Measurements from ENCODE around the gene PTPRJ.
"Not testable (repeated sequence)": the region's sequence is repeated elsewhere in the genome, so short reads cannot be mapped to it uniquely, and the experiment has no call there.

PTPRJ gene

GRCh38 chr11:48021201-48021820 is 41.0 kb downstream of the PTPRJ start:
- not testable (repeated sequence) for H3K9ac ChIP-seq (ENCODE audit: low read length); H3K27ac ChIP-seq (ENCODE audit: low read depth, low read length); H3K27me3 ChIP-seq (ENCODE audit: control insufficient read depth, insufficient read depth, low read length); H3K9me3 ChIP-seq (ENCODE audit: control insufficient read depth, insufficient read depth, low read depth, low read length); H3K36me3 ChIP-seq (ENCODE audit: control insufficient read depth, insufficient read depth, low read length); H3K4me3 ChIP-seq (ENCODE audit: low read depth, low read length)
- H3K4me1 ChIP-seq (ENCODE audit: control insufficient read depth, insufficient read depth, low read length): peaks cover 25% of the 10 kb centered on the region

- peaks cover 24% of the 10 kb centered on the region for H3K4me1 ChIP-seq (ENCODE audit: control insufficient read depth, insufficient read depth, low read length)
- no peaks in the 10 kb centered on the region for H3K9me3 ChIP-seq (ENCODE audit: control insufficient read depth, insufficient read depth, low read depth, low read length)
- no peak overlapping the region for H3K9ac ChIP-seq (ENCODE audit: low read length)
Measured at GRCh38 chr11:48022445-48022844, 42.1 kb downstream of the PTPRJ start.

GRCh38 chr11:48023608-48024007 is 43.2 kb downstream of the PTPRJ start:
- not testable (repeated sequence) for H3K9ac ChIP-seq (ENCODE audit: low read length); H3K27ac ChIP-seq (ENCODE audit: low read depth, low read length); H3K36me3 ChIP-seq (ENCODE audit: control insufficient read depth, insufficient read depth, low read length); H3K9me3 ChIP-seq (ENCODE audit: control insufficient read depth, insufficient read depth, low read depth, low read length); H3K4me3 ChIP-seq (ENCODE audit: low read depth, low read length); H3K27me3 ChIP-seq (ENCODE audit: control insufficient read depth, insufficient read depth, low read length)
- H3K4me1 ChIP-seq (ENCODE audit: control insufficient read depth, insufficient read depth, low read length): peaks cover 12% of the 10 kb centered on the region

More at GRCh38 chr11:48022445-48022844, 42.1 kb downstream of the PTPRJ start:
- no peaks in the 10 kb centered on the region for H3K27me3 ChIP-seq (ENCODE audit: control insufficient read depth, insufficient read depth, low read length)
- no peak overlapping the region for H3K27ac ChIP-seq (ENCODE audit: low read depth, low read length)
- no peak overlapping the region for H3K4me3 ChIP-seq (ENCODE audit: low read depth, low read length)
- H3K36me3 ChIP-seq (ENCODE audit: control insufficient read depth, insufficient read depth, low read length): no peaks in the 10 kb centered on the region

- Histone ChIP-seq H3K27ac (ENCODE audit: low read depth, low read length) (no peak overlapping the region), H3K4me3 (ENCODE audit: low read depth, low read length) (no peak overlapping the region), H3K27me3 (ENCODE audit: control insufficient read depth, insufficient read depth, low read length) (no peaks in the 10 kb centered on the region), H3K9me3 (ENCODE audit: control insufficient read depth, insufficient read depth, low read depth, low read length) (no peaks in the 10 kb centered on the region), H3K9ac (ENCODE audit: low read length) (no peak overlapping the region), H3K4me1 (ENCODE audit: control insufficient read depth, insufficient read depth, low read length) (peaks cover 11% of the 10 kb centered on the region), H3K36me3 (ENCODE audit: control insufficient read depth, insufficient read depth, low read length) (no peaks in the 10 kb centered on the region)
Measured at GRCh38 chr11:48024635-48025071, 44.3 kb downstream of the PTPRJ start.

GRCh38 chr11:48025293-48025983 is 45.1 kb downstream of the PTPRJ start:
- no peaks in the 10 kb centered on the region for H3K36me3 ChIP-seq (ENCODE audit: control insufficient read depth, insufficient read depth, low read length)
- H3K9me3 ChIP-seq (ENCODE audit: control insufficient read depth, insufficient read depth, low read depth, low read length): no peaks in the 10 kb centered on the region
- H3K27ac ChIP-seq (ENCODE audit: low read depth, low read length): no peak overlapping the region
- no peak overlapping the region for H3K4me3 ChIP-seq (ENCODE audit: low read depth, low read length)
- H3K9ac ChIP-seq (ENCODE audit: low read length): no peak overlapping the region
- no peaks in the 10 kb centered on the region for H3K27me3 ChIP-seq (ENCODE audit: control insufficient read depth, insufficient read depth, low read length)
- H3K4me1 ChIP-seq (ENCODE audit: control insufficient read depth, insufficient read depth, low read length): peaks cover 11% of the 10 kb centered on the region

- no peak overlapping the region for H3K9ac ChIP-seq (ENCODE audit: low read length)
- peaks cover 11% of the 10 kb centered on the region for H3K4me1 ChIP-seq (ENCODE audit: control insufficient read depth, insufficient read depth, low read length)
- H3K27me3 ChIP-seq (ENCODE audit: control insufficient read depth, insufficient read depth, low read length): no peaks in the 10 kb centered on the region
Measured at GRCh38 chr11:48025984-48026340, 45.6 kb downstream of the PTPRJ start.

GRCh38 chr11:48028914-48029680 is 48.7 kb downstream of the PTPRJ start:
- Histone ChIP-seq H3K4me3 (ENCODE audit: low read depth, low read length) (no peak overlapping the region), H3K27ac (ENCODE audit: low read depth, low read length) (no peak overlapping the region), H3K36me3 (ENCODE audit: control insufficient read depth, insufficient read depth, low read length) (no peaks in the 10 kb centered on the region), H3K9me3 (ENCODE audit: control insufficient read depth, insufficient read depth, low read depth, low read length) (no peaks in the 10 kb centered on the region), H3K4me1 (ENCODE audit: control insufficient read depth, insufficient read depth, low read length) (peaks cover 23% of the 10 kb centered on the region), H3K27me3 (ENCODE audit: control insufficient read depth, insufficient read depth, low read length) (no peaks in the 10 kb centered on the region), H3K9ac (ENCODE audit: low read length) (no peak overlapping the region)

More at GRCh38 chr11:48025984-48026340, 45.6 kb downstream of the PTPRJ start:
- H3K9me3 ChIP-seq (ENCODE audit: control insufficient read depth, insufficient read depth, low read depth, low read length): no peaks in the 10 kb centered on the region
- H3K4me3 ChIP-seq (ENCODE audit: low read depth, low read length): no peak overlapping the region
- no peaks in the 10 kb centered on the region for H3K36me3 ChIP-seq (ENCODE audit: control insufficient read depth, insufficient read depth, low read length)
- H3K27ac ChIP-seq (ENCODE audit: low read depth, low read length): no peak overlapping the region

GRCh38 chr11:48029681-48030290 is 49.4 kb downstream of the PTPRJ start:
- H3K9ac ChIP-seq (ENCODE audit: low read length): no peak overlapping the region
- H3K27me3 ChIP-seq (ENCODE audit: control insufficient read depth, insufficient read depth, low read length): no peaks in the 10 kb centered on the region
- no peaks in the 10 kb centered on the region for H3K36me3 ChIP-seq (ENCODE audit: control insufficient read depth, insufficient read depth, low read length)
- no peaks in the 10 kb centered on the region for H3K9me3 ChIP-seq (ENCODE audit: control insufficient read depth, insufficient read depth, low read depth, low read length)
- no peak overlapping the region for H3K4me3 ChIP-seq (ENCODE audit: low read depth, low read length)
- peaks cover 19% of the 10 kb centered on the region for H3K4me1 ChIP-seq (ENCODE audit: control insufficient read depth, insufficient read depth, low read length)
- H3K27ac ChIP-seq (ENCODE audit: low read depth, low read length): no peak overlapping the region

GRCh38 chr11:48031602-48032001 is 51.2 kb downstream of the PTPRJ start:
- no peak overlapping the region for H3K27ac ChIP-seq (ENCODE audit: low read depth, low read length)
- H3K36me3 ChIP-seq (ENCODE audit: control insufficient read depth, insufficient read depth, low read length): no peaks in the 10 kb centered on the region
- H3K9me3 ChIP-seq (ENCODE audit: control insufficient read depth, insufficient read depth, low read depth, low read length): no peaks in the 10 kb centered on the region
- no peak overlapping the region for H3K4me3 ChIP-seq (ENCODE audit: low read depth, low read length)
- H3K4me1 ChIP-seq (ENCODE audit: control insufficient read depth, insufficient read depth, low read length): peaks cover 25% of the 10 kb centered on the region
- H3K9ac ChIP-seq (ENCODE audit: low read length): no peak overlapping the region
- H3K27me3 ChIP-seq (ENCODE audit: control insufficient read depth, insufficient read depth, low read length): no peaks in the 10 kb centered on the region

- Histone ChIP-seq H3K9ac (ENCODE audit: low read length) (no peak overlapping the region), H3K4me3 (ENCODE audit: low read depth, low read length) (no peak overlapping the region), H3K9me3 (ENCODE audit: control insufficient read depth, insufficient read depth, low read depth, low read length) (no peaks in the 10 kb centered on the region), H3K27me3 (ENCODE audit: control insufficient read depth, insufficient read depth, low read length) (no peaks in the 10 kb centered on the region), H3K4me1 (ENCODE audit: control insufficient read depth, insufficient read depth, low read length) (peaks cover 25% of the 10 kb centered on the region), H3K36me3 (ENCODE audit: control insufficient read depth, insufficient read depth, low read length) (no peaks in the 10 kb centered on the region), H3K27ac (ENCODE audit: low read depth, low read length) (no peak overlapping the region)
Measured at GRCh38 chr11:48032721-48033120, 52.4 kb downstream of the PTPRJ start.

- H3K4me3 ChIP-seq (ENCODE audit: low read depth, low read length): no peak overlapping the region
- no peak overlapping the region for H3K9ac ChIP-seq (ENCODE audit: low read length)
- peaks cover 25% of the 10 kb centered on the region for H3K4me1 ChIP-seq (ENCODE audit: control insufficient read depth, insufficient read depth, low read length)
- H3K27ac ChIP-seq (ENCODE audit: low read depth, low read length): no peak overlapping the region
- no peaks in the 10 kb centered on the region for H3K36me3 ChIP-seq (ENCODE audit: control insufficient read depth, insufficient read depth, low read length)
- no peaks in the 10 kb centered on the region for H3K27me3 ChIP-seq (ENCODE audit: control insufficient read depth, insufficient read depth, low read length)
- no peaks in the 10 kb centered on the region for H3K9me3 ChIP-seq (ENCODE audit: control insufficient read depth, insufficient read depth, low read depth, low read length)
Measured at GRCh38 chr11:48033918-48034341, 53.6 kb downstream of the PTPRJ start.

Measured in HUES6 (cell line).